ENCODE measurements around the gene CDHR2.
"Not testable (repeated sequence)": the region's sequence is repeated elsewhere in the genome, so short reads cannot be mapped to it uniquely, and the experiment has no call there.

CDHR2 gene

DNA sequence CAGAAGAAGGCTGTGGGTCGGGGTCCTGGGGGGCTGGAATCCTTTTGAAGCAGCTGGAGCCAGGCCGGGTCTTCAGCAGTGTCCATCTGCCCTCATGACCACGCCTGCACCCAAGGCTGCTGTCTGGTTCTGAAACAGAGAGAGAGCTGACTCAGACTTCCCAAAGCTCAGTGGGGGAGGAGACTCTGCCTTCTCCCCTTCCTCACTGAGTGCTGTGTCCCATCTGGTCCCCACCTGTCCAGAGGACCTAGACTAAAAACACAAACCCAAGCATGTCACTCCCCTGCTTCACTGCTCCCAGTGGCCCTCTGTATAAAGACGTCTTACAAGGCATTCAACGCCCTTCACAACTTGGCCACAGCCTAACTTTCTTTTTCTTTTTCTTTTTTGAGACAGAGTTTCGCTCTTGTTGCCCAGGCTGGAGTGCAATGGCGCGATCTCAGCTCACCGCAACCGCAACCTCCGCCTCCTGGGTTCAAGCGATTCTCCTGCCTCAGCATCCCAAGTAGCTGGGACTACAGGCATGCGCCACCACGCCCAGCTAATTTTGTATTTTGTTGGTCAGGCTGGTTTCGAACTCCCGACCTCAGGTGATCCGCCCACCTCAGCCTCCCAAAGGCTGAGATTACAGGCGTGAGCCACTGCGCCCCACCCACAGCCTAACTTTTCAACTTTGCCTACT is 50.7 kb downstream of the CDHR2 start:
- DNase-seq: not testable (repeated sequence)

DNA sequence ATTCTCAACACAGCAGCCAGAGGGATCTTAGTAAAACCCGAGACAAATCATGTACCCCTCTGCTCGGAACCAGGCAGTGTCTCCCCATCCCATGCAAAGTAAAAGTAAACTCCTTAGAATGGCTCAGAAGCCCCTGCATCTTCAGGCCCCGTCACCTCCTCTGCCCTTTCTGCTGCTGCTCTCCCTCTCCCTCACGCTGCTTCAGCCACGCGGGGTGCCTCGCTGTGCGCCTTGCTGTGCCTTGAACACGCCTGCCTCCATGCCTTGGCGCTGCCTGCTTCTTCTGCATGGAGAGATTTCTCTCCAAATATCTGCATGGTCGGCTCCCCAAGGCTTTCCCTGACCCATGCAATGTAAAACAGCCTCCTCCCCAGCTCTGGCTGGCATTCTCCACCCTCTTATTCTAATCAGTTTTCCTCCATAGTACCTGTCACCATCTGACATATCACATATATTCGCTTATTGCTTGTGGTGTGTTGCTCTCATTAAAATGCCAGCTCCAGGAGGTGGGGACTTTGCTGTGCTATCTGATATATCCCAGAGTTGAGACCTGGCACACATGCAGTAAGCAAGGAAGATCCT is 52.9 kb downstream of the CDHR2 start:
- DNase-seq: no peak

DNA sequence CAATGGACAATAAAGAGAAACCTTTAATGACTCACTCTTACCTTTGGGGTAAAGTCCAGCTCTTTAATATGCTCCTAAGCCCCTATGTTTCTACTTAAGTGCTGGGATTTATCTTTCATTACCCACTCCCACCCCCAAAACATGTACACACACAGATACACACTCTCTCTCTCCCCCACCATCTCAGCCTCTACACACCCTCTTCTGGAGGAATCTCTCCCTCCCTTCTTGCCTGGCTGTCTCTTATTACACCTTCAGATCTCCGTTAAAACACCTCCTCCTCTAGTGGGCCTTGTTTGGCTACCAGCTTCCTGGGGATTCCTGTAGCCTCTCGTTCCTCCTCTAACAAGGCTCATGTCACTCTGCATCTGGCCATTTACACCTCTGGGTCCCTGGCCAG is 53.9 kb downstream of the CDHR2 start:
- no peak for DNase-seq

DNA sequence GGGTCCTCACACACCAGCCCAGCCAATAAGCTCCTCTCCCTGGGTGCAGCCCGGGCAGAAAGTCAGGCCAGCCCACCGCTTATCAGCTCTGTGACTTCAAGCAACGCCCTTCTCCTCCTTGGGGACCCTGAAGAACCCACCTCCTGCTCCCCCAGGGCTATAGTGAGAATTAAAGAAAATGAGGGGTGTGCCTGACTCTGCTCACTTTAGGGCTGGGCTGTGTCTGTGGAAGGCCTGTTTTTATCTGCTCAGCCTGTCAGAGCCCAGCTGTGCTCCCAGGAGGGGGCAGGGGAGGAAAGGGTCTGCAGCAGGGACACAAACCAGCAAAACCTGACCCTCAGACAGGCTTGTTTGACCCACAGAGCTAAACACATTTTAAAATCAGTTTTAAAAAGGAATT is 56.9 kb downstream of the CDHR2 start:
- no peak for DNase-seq

DNA sequence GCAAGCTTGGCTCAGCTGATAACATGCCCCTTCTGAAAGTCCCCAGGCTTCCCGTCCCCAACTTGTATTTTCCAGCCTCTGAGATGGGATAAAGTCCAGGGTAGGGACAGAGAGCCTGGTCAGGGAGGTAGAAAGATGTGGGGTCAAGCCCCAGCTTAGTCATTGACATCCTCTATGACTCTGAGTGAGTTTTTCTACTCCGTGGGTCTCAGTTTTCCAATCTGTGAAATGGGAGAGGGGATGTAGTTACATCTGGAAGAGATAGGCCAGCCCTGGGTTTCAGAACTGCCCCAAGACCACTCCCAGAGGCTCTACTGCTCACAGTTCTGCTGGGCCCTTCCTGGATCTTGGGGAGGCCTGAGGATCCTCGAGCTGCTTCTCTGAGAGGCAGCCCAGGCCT is 57.7 kb downstream of the CDHR2 start:
- no peak for DNase-seq

DNA sequence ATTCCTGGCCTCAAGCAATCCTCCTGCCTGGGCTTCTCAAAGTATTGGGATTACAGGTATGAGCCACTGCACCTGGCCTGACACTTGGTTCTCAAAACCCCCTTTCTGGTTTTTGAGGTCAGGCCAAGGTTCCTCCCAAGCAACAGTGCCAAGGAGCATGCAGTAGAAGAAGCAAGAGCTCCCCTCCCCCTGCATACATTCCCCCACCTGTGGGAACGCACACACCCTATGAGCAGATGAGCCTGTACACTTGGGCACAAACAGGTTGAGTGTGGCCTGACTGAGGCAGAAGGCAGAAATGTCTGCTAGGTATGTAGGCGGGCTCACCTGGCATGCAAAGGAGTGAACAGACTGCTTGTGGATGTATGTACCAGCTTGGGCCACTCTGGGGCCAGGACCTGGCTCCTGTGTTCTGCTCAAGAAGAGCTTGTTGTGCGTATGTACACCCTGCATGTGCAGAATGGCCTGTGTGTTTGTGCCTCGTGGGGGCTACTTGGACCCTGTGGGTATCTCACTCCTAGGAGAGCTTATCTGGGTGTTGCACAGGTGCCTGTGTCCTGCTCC is 59.1 kb downstream of the CDHR2 start:
- no peak for DNase-seq

DNA sequence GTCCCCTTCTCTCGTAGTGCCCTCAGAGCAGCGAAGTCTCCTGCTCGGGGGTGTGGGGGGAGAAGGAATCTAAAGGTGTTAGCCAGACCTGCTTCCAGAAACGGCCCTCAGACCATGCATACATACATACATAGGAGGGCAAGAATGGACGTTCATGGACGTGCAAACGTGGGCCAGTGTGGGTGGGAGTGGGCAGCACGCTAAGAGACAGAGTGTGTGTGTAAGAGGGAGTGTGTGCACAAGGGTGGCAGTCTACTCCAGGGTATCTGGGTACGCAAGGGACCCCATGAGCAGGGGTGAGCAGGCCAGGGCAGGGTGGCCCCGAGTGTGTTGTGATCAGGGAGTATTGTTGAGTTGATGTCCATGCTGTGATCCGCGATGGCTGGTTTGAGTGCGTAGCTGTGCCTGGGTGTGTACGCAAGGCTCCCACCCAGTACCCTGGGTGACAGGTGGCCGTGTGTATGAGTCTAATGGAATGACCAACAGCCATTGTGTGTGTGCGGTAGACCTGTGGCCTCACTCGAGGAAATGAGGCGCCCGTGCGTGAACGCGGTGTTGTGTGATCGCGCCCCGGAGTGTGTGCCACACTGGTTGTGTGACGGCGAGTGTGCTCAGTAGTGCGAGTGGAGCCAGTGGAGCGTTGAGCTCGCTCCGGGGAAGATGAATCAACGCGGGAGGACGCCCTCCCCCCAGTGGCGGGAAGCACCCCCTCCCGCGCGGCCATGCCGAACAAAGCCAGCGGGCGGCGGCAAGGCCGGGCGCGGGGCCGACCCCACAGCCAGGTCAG is 60.0 kb downstream of the CDHR2 start:
- peak in 1 of 2 donors; percentile 20 for DNase-seq

DNA sequence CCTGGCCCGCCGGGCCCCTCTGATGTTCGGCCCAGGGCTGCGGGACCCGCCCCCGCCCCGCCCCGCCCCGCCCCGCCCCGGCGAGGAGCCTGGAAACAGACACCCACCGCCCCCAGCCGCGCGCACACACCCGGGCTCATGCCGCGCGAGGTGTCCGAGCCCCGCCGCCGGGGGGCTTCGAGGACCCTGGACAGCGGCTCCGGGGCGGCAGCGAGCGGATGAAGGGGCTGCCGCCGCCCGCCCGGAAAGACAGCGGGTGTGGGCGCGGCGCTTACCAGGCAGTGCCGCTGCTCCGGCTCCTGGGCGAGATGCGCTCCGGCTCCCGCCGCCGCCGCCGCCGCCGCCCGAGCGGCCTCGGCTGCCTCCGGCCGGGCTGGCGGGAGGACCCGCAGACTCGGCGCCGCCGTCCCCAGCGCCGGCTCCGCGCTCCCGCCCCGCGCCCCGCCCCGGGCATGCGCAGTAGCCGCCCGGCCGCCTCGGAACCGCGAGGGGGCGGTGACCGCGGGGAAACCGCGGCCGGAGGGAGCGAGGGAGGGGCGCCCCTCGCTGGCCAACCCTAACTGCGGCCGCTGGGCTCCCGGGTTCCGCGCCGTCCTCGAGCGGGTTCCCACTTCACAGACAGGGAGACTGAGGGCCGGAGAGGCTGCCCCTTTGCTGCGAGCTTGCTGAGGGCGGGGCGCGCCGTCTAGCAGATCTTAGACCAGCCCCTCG is 60.7 kb downstream of the CDHR2 start, which contains the start of gene GPRIN1:
Gene GPRIN1, minus strand, starts transcription at position 433 of the 711 bp plus-strand sequence. CDS start 10,322 bp downstream, outside the sequence.
- peak; percentile 46 to 61 for DNase-seq

DNA sequence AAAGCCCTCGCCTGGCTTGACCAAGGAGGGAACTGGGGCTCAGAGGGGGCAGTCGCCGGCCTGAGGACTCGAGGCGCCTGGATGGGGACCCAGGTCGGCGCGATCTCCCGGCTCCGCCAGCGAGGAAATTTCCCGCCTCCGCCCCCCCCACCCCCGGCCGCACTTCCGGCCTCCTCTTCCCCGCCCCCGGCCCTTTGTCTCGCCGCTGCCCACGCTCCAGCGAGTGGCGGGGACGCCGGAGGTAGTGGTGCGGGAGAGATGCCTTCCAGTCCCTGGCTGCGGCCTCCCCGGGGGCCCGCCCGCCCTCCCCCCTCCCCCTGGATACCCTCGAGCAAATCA is 61.3 kb downstream of the CDHR2 start:
- DNase-seq: no peak

DNA sequence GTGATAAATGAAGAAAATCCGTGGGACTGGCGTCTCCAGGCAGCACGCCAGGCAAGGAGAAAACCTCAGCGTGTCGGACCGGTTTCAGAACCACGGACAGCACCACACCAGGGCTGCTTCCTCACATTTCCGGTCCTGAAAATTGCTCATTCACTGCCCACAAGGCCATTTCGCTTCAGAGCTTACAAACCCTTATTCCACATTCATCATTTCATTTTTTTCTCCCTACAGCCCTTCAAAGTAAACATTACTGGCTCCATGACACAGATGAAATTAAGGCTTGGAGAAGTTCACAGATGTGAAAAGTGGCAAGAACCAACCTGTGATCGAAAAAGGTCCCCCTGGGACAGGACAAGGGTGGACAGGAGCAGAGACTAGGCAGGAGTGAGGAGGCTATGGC is 62.3 kb downstream of the CDHR2 start:
- peak; percentile 40 to 57 for DNase-seq

DNA sequence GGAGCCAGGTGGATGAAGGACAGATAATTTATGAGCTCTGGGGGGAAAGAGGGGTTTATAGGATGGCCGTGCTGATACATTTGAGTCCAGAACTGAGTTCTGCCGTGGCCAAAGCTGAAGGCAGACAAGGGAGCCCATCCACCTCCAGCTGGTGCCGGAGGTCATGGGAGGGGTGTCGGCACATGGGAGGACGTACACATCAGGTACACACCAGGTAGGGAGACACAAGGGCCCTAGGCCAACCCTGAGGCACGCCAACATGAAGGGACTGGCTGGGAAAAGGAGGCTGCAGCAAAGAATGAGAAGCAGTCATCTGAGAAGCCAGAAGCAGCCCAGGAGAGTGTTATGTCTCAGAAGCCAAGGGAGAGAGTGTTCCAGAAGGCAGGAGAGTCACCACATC is 62.9 kb downstream of the CDHR2 start:
- no peak for DNase-seq

DNA sequence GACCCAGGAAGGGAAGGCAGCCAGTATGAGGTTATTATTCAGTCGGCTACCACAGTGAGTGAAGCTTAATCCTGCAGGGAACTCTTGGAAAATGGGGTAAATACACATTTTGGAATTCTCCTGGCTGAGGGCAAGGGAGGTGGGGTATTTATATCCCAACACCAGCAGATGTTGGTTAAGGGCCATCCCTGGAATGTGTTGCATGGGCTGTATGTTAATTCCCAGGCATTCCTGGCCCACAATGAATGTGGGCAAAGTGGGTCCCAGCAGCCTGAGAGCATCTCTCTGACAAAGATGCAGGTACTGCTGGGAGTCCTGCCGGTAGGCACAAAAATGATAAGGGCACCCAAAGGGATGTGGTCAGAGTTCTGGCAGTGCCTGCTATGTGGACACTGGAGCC is 63.7 kb downstream of the CDHR2 start:
- no peak for DNase-seq

DNA sequence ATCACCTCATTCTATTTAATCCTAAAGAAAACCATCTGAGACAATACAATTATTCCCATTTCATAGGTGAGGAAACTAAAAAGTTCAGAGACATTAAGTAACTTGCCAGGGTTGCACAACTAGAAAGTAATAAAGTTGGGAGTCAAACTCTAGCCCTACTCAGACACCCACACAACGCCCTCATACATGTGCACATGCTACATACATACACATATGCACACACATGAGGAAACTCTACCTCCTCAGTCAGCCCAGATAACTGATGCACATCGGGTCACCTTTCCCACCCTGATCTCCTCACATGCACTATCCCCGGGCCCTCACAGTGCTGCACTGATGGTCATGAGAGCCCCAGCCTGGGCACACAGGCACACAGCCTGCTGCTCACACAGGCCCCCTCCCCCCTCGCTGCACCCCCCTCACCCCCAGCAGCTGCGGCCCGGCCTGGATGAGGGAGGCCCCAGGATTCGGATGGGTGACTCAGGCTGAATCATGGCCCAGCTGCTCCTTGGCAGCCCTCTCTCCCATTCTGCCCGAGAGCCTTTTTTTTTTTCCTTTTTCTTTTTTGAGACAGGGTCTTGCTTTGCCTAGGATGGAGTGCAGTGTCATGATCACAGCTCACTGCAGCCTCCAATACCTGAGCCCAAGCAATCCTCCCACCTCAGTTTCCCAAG is 65.8 kb downstream of the CDHR2 start:
- no peak for DNase-seq

DNA sequence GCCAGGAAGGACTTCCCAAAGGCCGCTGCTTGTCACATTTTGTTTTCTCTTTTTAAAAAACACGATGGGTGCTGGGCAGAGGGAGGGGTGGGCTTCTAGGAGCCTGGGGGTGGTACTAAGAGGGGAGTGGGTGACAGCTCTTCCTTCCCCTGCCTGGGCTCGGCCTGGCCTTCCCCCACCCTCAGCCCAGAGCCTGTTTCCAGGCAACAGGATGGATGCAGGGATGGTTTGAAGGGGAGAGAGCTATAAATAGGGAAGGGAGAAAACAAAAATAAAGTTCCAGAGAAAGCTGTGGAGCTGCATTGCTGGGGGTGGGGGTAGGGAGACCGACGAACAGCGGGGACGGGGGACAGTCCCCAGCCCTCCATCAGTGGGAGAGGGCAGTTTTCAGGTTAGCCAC is 67.4 kb downstream of the CDHR2 start:
- DNase-seq: no peak

DNA sequence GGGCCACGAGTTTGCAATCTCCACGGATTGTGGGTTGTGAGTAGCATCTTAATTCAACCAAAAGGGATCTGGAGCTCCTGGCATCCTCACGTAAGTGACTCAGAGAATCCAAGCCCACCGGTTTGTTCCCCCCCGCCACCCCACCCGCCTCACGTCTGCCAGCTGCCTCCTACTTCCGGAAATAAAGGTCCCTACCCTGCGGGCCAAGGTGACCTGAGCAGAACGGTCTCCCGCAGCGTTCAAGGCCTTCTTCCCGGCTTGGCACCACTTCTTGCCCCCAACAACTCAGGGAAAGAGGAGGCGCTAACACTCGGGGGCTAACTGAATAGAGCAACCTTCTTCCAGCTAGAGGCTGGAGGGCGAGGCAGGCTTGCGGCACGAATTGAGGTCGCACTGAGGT is 69.6 kb downstream of the CDHR2 start:
- no peak for DNase-seq

DNA sequence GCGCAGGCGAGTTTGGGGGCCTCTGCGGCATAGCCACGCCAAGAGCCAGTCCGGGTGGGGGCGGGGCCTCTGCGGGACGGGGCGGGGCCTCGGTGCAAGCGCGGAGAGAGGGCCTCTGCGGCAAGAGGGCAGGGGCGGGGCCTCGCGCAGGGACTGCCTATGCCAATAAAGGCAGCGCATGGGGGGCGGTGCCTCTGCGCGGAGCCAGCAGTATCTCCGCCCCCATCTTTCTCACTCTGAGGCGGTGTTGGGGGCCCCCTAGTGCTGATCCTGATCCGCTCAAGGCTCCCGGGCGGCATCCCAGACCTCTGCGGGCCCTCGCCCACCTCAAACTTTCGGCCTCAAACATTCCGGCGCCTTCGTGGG is 70.0 kb downstream of the CDHR2 start:
- peak; percentile 84 to 87 for DNase-seq

DNA sequence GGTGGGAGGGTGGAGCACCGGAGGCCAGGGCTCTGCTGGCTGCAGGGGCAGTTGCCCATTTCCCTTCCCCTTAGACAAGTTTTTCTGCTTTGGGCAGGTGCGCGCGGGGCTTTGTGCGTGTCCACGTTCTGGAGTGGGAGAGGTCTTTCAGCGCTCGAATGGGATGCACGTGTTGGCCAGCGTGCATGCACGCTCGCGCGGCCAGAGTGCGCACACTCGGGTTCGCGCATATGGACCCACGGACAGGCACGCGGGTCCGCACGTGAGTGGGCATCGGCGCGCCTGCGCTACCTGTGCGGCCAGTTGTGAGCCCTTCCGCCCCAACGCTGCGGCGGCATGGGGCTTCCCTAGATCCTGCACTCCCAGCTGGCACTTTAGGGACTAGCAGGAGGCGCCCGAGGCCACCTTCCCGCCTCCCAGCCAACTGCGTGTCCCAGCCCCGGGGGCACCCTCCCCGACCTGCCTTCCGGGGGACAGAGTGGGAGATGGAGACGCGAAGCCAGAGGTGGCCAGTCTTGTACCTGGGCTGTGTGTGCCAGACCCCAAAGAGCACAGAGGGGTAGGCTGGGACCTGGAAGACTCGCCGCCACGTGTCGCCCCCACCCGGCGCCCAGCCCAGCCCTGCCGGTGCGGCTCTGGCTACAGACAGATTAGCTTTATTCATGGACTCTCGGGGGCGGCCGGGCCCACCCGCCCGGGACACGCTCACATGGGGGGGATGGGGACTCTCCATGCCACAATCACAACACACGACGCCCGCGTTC is 70.6 kb downstream of the CDHR2 start:
- DNase-seq: no peak

DNA sequence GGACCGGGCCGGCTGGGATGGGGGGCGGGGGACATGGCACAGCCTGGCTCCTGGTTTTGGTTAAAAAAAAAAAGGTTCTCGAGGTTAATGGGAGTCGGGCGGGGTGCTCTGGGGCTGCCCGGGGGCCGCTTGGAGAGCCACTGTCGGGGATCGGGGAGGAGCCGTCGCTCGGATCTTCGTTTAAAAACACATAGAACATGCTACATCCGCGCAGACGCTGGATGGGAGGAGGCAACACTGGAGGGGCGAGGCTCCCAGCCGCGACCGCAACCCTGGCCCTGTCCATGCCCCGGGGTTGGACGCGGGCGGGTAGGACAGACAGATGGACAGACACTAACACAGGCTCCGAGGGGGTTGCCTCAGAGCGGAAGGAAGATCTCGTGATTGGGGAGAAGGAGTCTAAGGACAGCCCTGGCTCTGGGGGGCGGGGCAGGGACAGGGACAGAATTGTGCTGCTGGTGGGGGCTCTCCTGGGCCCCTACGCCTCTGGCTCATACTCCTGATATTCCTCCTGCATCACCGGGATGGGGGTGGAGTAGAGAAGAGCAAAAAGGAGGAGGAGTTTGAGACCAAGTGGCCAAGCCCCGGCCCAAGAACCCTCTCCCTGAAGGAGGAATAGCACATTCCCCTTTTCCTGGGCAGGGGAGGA is 71.3 kb downstream of the CDHR2 start:
- DNase-seq: no peak

DNA sequence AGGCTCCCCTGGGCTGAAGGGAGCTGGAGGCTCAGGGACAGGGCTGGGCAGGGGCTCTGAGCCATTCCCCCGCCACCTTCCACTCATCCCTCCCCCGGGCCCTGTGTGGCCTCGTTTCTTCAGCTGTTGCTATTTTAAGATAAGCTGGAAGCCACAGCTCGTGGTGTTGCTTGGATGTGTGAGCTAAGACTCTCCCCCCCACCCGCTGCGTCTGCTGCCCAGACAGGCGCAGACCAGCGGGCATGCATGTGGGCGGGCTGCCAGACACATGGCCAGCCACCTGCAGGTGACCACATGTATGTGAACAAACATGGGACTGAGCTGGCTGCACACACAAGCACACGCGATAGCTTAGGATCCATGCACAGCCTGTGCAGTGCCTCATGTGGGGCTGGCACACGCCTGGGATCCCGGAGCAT is 72.5 kb downstream of the CDHR2 start:
- no peak for DNase-seq

DNA sequence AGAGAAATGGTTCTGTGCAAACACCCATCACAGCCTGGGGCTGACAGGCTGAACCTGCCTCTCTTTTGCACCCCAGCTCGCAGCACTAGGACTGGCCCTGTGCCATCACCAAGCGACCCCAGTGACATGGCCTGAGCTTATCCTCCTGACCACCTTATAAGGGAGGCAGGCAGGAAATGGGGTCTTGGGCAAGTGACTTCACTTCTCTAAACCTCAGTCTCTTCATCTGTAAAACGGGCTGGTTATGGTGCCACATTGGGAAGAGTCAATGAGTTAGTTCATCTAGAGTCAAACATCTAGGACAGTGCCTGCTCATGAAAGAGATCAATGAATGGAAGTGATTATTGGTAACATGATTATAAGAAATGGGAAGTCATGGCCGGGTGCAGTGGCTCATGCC is 75.0 kb downstream of the CDHR2 start:
- no peak for DNase-seq

DNA sequence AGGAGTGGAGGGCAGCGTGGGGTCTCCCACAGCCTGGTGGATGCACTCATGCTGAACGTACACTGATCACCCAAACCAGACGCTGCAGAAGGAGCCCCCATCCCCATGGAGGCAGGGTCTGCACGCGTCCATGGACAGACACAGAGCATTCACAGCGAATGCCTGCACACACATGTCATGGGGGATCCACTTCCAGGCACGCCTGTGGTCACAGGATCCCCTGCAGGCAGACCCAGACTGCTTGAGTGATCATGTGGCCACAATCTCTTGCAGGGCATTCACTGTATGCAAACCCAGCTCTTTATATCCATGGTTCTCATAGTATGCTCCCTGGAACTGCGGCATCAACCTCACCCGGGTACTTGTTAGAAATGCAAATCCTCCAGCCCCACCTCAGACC is 75.8 kb downstream of the CDHR2 start:
- no peak for DNase-seq

Data from CD4-positive, alpha-beta T cell treated with Interleukin-1 beta for 1 hour (primary cell).